HL-60 (cell line): ENCODE measurements around the gene CCDC61.

Source experiments
- GABPA ChIP-seq: IDR thresholded peaks from 2 replicates; pipeline ENCODE4 v1.6.1; 2012; ENCODE audit warnings: low read depth
- SPI1 ChIP-seq: IDR thresholded peaks from 2 replicates; pipeline ENCODE4 v1.6.1; 2012; ENCODE audit warnings: low read depth, mild to moderate bottlenecking, borderline replicate concordance
- TF ChIP-seq, protein P1 (sequence below): IDR thresholded peaks from one replicate; pipeline ENCODE4 v1.5.1; 2011; ENCODE audit warnings: low read length, control low read depth, inconsistent platforms; ENCODE audit not compliant: insufficient read depth
- TF ChIP-seq, protein P2 (sequence below): IDR thresholded peaks from 2 replicates; pipeline ENCODE4 v1.6.1; 2012; ENCODE audit warnings: low read depth; ENCODE audit not compliant: insufficient replicate concordance

GRCh38 chr19:45960595-45961235 lies 34.6 kb upstream of the CCDC61 start:
- TF ChIP-seq, protein P1, sequence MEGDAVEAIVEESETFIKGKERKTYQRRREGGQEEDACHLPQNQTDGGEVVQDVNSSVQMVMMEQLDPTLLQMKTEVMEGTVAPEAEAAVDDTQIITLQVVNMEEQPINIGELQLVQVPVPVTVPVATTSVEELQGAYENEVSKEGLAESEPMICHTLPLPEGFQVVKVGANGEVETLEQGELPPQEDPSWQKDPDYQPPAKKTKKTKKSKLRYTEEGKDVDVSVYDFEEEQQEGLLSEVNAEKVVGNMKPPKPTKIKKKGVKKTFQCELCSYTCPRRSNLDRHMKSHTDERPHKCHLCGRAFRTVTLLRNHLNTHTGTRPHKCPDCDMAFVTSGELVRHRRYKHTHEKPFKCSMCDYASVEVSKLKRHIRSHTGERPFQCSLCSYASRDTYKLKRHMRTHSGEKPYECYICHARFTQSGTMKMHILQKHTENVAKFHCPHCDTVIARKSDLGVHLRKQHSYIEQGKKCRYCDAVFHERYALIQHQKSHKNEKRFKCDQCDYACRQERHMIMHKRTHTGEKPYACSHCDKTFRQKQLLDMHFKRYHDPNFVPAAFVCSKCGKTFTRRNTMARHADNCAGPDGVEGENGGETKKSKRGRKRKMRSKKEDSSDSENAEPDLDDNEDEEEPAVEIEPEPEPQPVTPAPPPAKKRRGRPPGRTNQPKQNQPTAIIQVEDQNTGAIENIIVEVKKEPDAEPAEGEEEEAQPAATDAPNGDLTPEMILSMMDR, result no peak
- TF ChIP-seq GABPA, result no peak
- TF ChIP-seq SPI1, result no peak
- TF ChIP-seq, protein P2, sequence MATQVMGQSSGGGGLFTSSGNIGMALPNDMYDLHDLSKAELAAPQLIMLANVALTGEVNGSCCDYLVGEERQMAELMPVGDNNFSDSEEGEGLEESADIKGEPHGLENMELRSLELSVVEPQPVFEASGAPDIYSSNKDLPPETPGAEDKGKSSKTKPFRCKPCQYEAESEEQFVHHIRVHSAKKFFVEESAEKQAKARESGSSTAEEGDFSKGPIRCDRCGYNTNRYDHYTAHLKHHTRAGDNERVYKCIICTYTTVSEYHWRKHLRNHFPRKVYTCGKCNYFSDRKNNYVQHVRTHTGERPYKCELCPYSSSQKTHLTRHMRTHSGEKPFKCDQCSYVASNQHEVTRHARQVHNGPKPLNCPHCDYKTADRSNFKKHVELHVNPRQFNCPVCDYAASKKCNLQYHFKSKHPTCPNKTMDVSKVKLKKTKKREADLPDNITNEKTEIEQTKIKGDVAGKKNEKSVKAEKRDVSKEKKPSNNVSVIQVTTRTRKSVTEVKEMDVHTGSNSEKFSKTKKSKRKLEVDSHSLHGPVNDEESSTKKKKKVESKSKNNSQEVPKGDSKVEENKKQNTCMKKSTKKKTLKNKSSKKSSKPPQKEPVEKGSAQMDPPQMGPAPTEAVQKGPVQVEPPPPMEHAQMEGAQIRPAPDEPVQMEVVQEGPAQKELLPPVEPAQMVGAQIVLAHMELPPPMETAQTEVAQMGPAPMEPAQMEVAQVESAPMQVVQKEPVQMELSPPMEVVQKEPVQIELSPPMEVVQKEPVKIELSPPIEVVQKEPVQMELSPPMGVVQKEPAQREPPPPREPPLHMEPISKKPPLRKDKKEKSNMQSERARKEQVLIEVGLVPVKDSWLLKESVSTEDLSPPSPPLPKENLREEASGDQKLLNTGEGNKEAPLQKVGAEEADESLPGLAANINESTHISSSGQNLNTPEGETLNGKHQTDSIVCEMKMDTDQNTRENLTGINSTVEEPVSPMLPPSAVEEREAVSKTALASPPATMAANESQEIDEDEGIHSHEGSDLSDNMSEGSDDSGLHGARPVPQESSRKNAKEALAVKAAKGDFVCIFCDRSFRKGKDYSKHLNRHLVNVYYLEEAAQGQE, result no peak
